ENCODE data around the gene ZNF827. TPM values are rescaled to one million over a fixed set of nuclear protein-coding genes. Genes with fewer than 3 reads are reported as not detected.

ZNF827 gene
- total RNA-seq, 1 experiment from 2014 or later, result 6.3 TPM

DNA sequence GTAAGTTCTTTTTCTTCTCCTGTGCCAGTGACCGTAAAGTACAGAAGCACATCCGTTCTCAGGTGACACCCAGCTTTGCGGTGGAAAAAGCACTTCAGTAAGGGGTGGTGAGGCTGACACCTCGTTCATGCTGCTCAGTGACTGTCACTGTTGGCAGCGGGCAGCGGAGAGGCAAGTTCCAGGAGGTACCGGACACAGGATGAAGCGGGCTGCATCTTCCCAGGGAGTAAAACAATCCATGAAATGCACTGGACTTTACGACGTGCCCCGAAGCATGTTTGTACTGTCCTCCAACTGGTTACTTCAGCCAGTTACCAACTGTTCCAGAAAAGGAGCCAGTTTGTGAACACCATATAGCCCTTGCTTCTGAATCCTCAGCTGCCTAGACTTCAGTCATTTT, 110.7 kb downstream of the ZNF827 start:
- H3K27me3 ChIP-seq (ENCODE audit: control insufficient read depth, insufficient read depth, low read length), result no peaks in the 10 kb centered on the region
- H3K9me3 ChIP-seq (ENCODE audit: control insufficient read depth, insufficient read depth, low read depth, low read length), result no peaks in the 10 kb centered on the region
- DNase-seq (ENCODE audit: low read depth, low spot score) (no peak), ATAC-seq (no peak)
- intact Hi-C loops (cut with micrococcal nuclease; ENCODE audit: unreplicated experiment) (no loop called here), in situ Hi-C loops (cut with HindIII; ENCODE audit: low pct_unique_long_range_greater_than_20kb, low sequenced_read_pairs) (no loop called here)
- BruUV-seq (replicated peaks), result no TSS peak
- ChIA-PET CTCF (no interaction called here), POLR2A (no interaction called here)
- no peaks in the 10 kb centered on the region for H3K4me1 ChIP-seq (ENCODE audit: control insufficient read depth, insufficient read depth, low read length)
- H3K27ac ChIP-seq (ENCODE audit: low read length), result no peak overlapping the region
- TF ChIP-seq, protein P1, sequence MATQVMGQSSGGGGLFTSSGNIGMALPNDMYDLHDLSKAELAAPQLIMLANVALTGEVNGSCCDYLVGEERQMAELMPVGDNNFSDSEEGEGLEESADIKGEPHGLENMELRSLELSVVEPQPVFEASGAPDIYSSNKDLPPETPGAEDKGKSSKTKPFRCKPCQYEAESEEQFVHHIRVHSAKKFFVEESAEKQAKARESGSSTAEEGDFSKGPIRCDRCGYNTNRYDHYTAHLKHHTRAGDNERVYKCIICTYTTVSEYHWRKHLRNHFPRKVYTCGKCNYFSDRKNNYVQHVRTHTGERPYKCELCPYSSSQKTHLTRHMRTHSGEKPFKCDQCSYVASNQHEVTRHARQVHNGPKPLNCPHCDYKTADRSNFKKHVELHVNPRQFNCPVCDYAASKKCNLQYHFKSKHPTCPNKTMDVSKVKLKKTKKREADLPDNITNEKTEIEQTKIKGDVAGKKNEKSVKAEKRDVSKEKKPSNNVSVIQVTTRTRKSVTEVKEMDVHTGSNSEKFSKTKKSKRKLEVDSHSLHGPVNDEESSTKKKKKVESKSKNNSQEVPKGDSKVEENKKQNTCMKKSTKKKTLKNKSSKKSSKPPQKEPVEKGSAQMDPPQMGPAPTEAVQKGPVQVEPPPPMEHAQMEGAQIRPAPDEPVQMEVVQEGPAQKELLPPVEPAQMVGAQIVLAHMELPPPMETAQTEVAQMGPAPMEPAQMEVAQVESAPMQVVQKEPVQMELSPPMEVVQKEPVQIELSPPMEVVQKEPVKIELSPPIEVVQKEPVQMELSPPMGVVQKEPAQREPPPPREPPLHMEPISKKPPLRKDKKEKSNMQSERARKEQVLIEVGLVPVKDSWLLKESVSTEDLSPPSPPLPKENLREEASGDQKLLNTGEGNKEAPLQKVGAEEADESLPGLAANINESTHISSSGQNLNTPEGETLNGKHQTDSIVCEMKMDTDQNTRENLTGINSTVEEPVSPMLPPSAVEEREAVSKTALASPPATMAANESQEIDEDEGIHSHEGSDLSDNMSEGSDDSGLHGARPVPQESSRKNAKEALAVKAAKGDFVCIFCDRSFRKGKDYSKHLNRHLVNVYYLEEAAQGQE (IDR thresholded peaks at IDR 0.05; ENCODE audit: insufficient read depth in 1 of 2, low read depth in 2 of 2, low read length in 1 of 2), result no peak
- no peak for TF ChIP-seq TCF7L2 (IDR thresholded peaks at IDR 0.05; ENCODE audit: low read depth, low read length)
- no peak for TF ChIP-seq SIN3A (IDR thresholded peaks at IDR 0.05; ENCODE audit: borderline replicate concordance, insufficient read depth, low read depth, low read length)
- no peak for TF ChIP-seq POLR2AphosphoS5 (IDR thresholded peaks at IDR 0.05; ENCODE audit: low read depth, low read length)
- TF ChIP-seq, protein P2, sequence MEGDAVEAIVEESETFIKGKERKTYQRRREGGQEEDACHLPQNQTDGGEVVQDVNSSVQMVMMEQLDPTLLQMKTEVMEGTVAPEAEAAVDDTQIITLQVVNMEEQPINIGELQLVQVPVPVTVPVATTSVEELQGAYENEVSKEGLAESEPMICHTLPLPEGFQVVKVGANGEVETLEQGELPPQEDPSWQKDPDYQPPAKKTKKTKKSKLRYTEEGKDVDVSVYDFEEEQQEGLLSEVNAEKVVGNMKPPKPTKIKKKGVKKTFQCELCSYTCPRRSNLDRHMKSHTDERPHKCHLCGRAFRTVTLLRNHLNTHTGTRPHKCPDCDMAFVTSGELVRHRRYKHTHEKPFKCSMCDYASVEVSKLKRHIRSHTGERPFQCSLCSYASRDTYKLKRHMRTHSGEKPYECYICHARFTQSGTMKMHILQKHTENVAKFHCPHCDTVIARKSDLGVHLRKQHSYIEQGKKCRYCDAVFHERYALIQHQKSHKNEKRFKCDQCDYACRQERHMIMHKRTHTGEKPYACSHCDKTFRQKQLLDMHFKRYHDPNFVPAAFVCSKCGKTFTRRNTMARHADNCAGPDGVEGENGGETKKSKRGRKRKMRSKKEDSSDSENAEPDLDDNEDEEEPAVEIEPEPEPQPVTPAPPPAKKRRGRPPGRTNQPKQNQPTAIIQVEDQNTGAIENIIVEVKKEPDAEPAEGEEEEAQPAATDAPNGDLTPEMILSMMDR (IDR thresholded peaks at IDR 0.05), result no peak
- H3K36me3 ChIP-seq (ENCODE audit: control insufficient read depth, insufficient read depth, low read length), result no peaks in the 10 kb centered on the region
- no peak overlapping the region for H3K4me3 ChIP-seq (ENCODE audit: low read depth in 2 of 2, low read length in 2 of 2)

DNA sequence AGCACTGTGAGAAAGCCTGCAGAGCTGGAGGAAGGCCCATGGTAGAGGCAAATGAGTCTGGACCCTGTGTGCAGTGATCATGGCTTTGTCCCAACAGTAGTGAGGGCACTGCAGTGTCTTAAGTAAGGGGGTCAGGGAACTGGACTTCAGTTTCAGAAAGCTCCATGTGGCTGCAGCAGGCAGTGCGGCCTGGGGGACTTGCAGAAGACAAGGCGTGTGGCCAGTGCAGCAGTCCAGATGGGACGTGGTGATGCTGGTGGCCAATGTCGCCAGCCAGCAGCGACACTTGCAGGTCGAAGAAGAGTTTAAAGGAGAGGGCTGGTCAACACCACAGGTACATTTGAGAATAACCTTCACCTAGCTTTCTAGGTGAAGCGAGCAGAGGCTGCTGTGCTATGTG, 113.4 kb downstream of the ZNF827 start:
- ATAC-seq, result no peak

More for the DNA sequence above, 113.4 kb downstream of the ZNF827 start:
- TF ChIP-seq, protein P2 (IDR thresholded peaks at IDR 0.05), result no peak
- H3K4me3 ChIP-seq (ENCODE audit: low read depth in 2 of 2, low read length in 2 of 2), result no peak overlapping the region
- no peaks in the 10 kb centered on the region for H3K27me3 ChIP-seq (ENCODE audit: control insufficient read depth, insufficient read depth, low read length)
- H3K9me3 ChIP-seq (ENCODE audit: control insufficient read depth, insufficient read depth, low read depth, low read length), result no peaks in the 10 kb centered on the region
- intact Hi-C loops (cut with micrococcal nuclease; ENCODE audit: unreplicated experiment), result no loop called here
- BruUV-seq (replicated peaks), result no TSS peak
- CTCF ChIA-PET, result no interaction called here
- no peaks in the 10 kb centered on the region for H3K4me1 ChIP-seq (ENCODE audit: control insufficient read depth, insufficient read depth, low read length)
- POLR2A ChIA-PET, result no interaction called here
- no peaks in the 10 kb centered on the region for H3K36me3 ChIP-seq (ENCODE audit: control insufficient read depth, insufficient read depth, low read length)
- H3K27ac ChIP-seq (ENCODE audit: low read length), result no peak overlapping the region
- DNase-seq (ENCODE audit: low read depth, low spot score), result no peak
- in situ Hi-C loops (cut with HindIII; ENCODE audit: low pct_unique_long_range_greater_than_20kb, low sequenced_read_pairs), result no loop called here
